ENCODE results near the gene ARX.

GRCh38 chrX:24965372-24965771 lies 50.4 kb downstream of the ARX start:
- TF ChIP-seq POLR2A (IDR thresholded peaks at IDR 0.05; ENCODE audit: low read depth, low read length) (no peak), POLR2AphosphoS5 (IDR thresholded peaks at IDR 0.05; ENCODE audit: low read depth, low read length) (no peak), TAF1 (IDR thresholded peaks at IDR 0.05; ENCODE audit: borderline replicate concordance, low read depth, low read length) (no peak)
